Stimulated activated CD8-positive, alpha-beta memory T cell treated with anti-CD3 and anti-CD28 coated beads, Interleukin-12 subunit alpha, Interleukin-12 subunit beta, amount 100 ng/mL, for 4 hours (primary cell): ENCODE measurements around the gene SLC4A11.
A peak's percentile ranks its signal among the peaks of the same experiment; 100 is the strongest.
"Not testable (repeated sequence)": the region's sequence is repeated elsewhere in the genome, so short reads cannot be mapped to it uniquely, and the experiment has no call there.

ENCODE experiments used
- DNase-seq: peaks from one replicate; pipeline ENCODE4 v3.0.0-alpha.2; 2020; ENCODE audit warnings: low read depth

SLC4A11 gene

GRCh38 chr20:3227936-3228749 is 10.8 kb downstream of the SLC4A11 start:
- no peak for DNase-seq

GRCh38 chr20:3227506-3227905 is 11.5 kb downstream of the SLC4A11 start:
- DNase-seq, result no peak

- DNase-seq, result no peak
Measured at GRCh38 chr20:3226864-3227263, 12.1 kb downstream of the SLC4A11 start.

GRCh38 chr20:3226093-3226492 is 12.9 kb downstream of the SLC4A11 start:
- DNase-seq, result no peak

- DNase-seq, result no peak
Measured at GRCh38 chr20:3224681-3225421, 14.1 kb downstream of the SLC4A11 start.

GRCh38 chr20:3223994-3224680 is 14.9 kb downstream of the SLC4A11 start:
- no peak for DNase-seq

GRCh38 chr20:3223651-3223993 is 15.4 kb downstream of the SLC4A11 start:
- DNase-seq, result no peak

GRCh38 chr20:3222635-3223600 is 16.1 kb downstream of the SLC4A11 start:
- DNase-seq, result no peak

- DNase-seq, result no peak
Measured at GRCh38 chr20:3221398-3222226, 17.4 kb downstream of the SLC4A11 start.

- peak; percentile 48 for DNase-seq
Measured at GRCh38 chr20:3218307-3218988, 20.5 kb downstream of the SLC4A11 start.

GRCh38 chr20:3215359-3215917 is 23.6 kb downstream of the SLC4A11 start:
- not testable (repeated sequence) for DNase-seq

GRCh38 chr20:3213226-3213625 is 25.8 kb downstream of the SLC4A11 start:
- no peak for DNase-seq

- no peak for DNase-seq
Measured at GRCh38 chr20:3210346-3210745, 28.6 kb downstream of the SLC4A11 start.

- no peak for DNase-seq
Measured at GRCh38 chr20:3209946-3210317, 29.1 kb downstream of the SLC4A11 start.

- DNase-seq, result peak; percentile 40
Measured at GRCh38 chr20:3209257-3209945, 29.6 kb downstream of the SLC4A11 start, which contains the start of gene ITPA. ITPA (plus strand) TSS chr20:3209498; CDS start chr20:3209552, 54 bp downstream.

GRCh38 chr20:3208786-3209256 is 30.2 kb downstream of the SLC4A11 start:
- DNase-seq, result no peak

GRCh38 chr20:3204124-3204794 is 34.7 kb downstream of the SLC4A11 start, which contains the start of gene DDRGK1:
DDRGK1 (minus strand) TSS chr20:3204682; CDS start chr20:3204627, 55 bp downstream.
- DNase-seq, result peak; percentile 82
